Measurements from ENCODE around the gene ATP8B3. TPM values are rescaled to one million over a fixed set of nuclear protein-coding genes. Genes with fewer than 3 reads are reported as not detected.

The ATP8B3 gene
- total and polyA plus RNA-seq, 9 of the 15 experiments (the other 6 are each of a cell fraction or from before 2014, with no cell fraction given) = 1.2 to 12.3 (median 3.8) TPM

- TF ChIP-seq PBX2 (CRISPR knock-in tag; IDR thresholded peaks at IDR 0.05; ENCODE audit: low read depth) (no peak), PBX2 (tag; conservative IDR thresholded peaks at IDR 0.05; ENCODE audit: low read depth) (no peak), CBX8 (IDR thresholded peaks at IDR 0.05; ENCODE audit: borderline replicate concordance, extremely low read depth, low read depth, low read length, poor library complexity, severe bottlenecking) (no peak), ZNF511 (CRISPR knock-in tag; IDR thresholded peaks at IDR 0.05) (0 out of 2 replicates have a peak, but pooled peaks have one; percentile 26), MAZ (CRISPR knock-in tag; conservative IDR thresholded peaks at IDR 0.05 in 1 of 2, IDR thresholded peaks at IDR 0.05 in 1 of 2) (0 out of 4 replicates have a peak, but pooled peaks of 1 of the 2 experiments have one; percentile 10)
Measured at GRCh38 chr19:1746401-1747284, 65.4 kb downstream of the ATP8B3 start (continued).
